Measurements from ENCODE around the gene PTCRA.
"Not testable (repeated sequence)": the region's sequence is repeated elsewhere in the genome, so short reads cannot be mapped to it uniquely, and the experiment has no call there.

PTCRA gene

GRCh38 chr6:42940493-42941045, 24.7 kb downstream of the PTCRA start:
- DNase-seq (ENCODE audit: low spot score): no peak

DNA sequence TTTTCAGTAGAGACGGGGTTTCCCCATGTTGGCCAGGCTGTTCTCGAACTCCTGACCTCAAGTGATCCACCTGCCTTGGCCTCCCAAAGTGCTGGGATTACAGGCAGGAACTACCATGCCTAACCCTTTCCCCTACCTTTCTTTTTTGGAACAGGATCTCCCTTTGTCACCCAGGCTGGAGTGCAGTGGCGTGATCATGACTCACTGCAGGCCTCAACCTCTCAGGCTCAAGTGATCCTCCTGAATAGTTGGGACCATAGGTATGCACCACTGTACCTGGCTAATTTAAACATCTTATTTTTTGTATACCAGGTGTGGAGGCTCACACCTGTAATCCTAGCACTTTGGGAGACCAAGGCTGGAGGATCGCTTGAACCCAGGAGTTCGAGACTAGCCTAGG, 25.5 kb downstream of the PTCRA start:
- DNase-seq (ENCODE audit: low spot score): not testable (repeated sequence)

DNA sequence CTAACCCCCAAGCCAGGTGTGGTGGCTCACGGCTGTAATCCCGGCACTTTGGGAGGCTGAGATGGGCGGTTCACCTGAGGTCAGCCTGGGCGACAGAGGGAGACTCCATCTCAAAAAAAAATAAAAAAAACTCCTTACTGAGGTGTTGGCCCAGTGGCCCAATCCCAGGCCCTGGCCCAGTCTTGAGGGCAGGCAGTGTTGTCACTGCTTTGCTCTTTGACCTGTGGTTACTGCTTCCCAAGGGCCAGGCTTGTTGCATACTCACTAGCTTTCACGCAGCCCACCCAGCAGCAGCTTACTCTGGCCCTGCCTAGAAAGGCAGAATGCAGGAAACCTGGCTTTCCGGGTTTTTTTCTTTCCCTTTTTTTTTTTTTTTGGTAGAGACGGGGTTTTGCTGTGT, 26.6 kb downstream of the PTCRA start:
- no peak for DNase-seq (ENCODE audit: low spot score)

DNA sequence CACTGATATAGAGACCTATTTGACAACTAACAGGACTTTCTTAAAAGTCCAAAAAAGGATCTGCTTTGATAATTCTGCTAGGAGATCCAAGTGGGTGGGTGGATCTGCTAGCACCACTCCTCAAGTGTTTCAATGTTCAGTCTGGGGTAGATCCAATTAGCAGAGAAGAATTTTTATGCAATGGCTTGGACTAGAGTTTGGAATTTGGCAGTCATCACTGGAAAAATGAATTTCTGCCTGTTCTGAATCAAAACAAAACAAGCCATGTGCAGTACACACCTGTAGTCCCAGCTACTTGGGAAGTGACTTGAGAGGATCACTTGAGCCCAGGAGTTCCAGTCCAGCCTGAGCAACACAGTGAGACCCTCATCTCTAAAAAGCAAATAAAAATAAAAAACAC, 32.1 kb downstream of the PTCRA start:
- DNase-seq (ENCODE audit: low spot score): no peak

- DNase-seq (ENCODE audit: low spot score): no peak
These were observed 36.5 kb downstream of the PTCRA start for GRCh38 chr6:42952389-42952788.

- not testable (repeated sequence) for DNase-seq (ENCODE audit: low spot score)
These were observed 38.6 kb downstream of the PTCRA start for GRCh38 chr6:42954405-42954804.

DNA sequence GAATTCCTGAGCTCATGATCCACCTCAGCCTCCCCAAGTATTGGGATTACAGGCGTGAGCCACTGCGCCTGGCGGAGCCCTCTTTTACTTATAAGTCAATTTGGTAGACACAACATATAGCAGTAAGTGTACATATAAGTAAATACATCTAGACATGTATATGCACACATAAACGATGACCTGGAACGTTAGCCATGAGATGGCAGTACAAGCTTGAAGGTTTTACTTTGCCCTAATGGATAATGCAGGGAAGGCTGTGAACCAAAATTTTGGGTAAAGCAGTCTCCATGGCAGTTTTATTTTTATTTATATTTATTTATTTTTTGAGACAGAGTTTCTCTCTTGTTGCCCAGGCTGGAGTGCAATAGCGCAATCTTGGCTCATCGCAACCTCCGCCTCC, 42.3 kb downstream of the PTCRA start:
- DNase-seq (ENCODE audit: low spot score): no peak

GRCh38 chr6:42959917-42960242, 44.0 kb downstream of the PTCRA start:
- no peak for DNase-seq (ENCODE audit: low spot score)

- no peak for DNase-seq (ENCODE audit: low spot score)
These were observed 44.6 kb downstream of the PTCRA start, which contains the start of gene GNMT for GRCh38 chr6:42960243-42961019. TSS of gene GNMT (plus strand) at chr6:42960754. CDS start at chr6:42960768, 14 bp downstream.

- no peak for DNase-seq (ENCODE audit: low spot score)
These were observed 45.2 kb downstream of the PTCRA start for GRCh38 chr6:42961020-42961470.

DNA sequence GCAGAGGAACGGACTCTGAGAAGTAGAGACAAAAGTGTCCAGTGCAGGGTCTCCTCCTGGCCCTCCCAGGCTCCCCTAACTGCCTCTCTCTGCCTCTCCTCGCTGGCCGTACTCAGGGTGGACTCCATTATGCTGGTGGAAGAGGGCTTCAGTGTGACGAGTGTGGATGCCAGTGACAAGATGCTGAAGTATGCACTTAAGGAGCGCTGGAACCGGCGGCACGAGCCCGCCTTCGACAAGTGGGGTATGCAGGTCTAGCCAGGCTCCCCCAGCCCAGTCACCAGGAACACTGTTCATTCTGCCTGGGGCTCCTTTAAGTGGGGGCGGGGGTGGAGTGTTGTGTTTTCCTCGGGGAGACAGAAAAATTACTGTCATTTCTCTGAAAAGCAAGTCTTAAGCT, 46.2 kb downstream of the PTCRA start:
- DNase-seq (ENCODE audit: low spot score): no peak

GRCh38 chr6:42962502-42963178, 46.8 kb downstream of the PTCRA start:
- no peak for DNase-seq (ENCODE audit: low spot score)

GRCh38 chr6:42963179-42963854, 47.5 kb downstream of the PTCRA start:
- DNase-seq (ENCODE audit: low spot score): no peak

DNA sequence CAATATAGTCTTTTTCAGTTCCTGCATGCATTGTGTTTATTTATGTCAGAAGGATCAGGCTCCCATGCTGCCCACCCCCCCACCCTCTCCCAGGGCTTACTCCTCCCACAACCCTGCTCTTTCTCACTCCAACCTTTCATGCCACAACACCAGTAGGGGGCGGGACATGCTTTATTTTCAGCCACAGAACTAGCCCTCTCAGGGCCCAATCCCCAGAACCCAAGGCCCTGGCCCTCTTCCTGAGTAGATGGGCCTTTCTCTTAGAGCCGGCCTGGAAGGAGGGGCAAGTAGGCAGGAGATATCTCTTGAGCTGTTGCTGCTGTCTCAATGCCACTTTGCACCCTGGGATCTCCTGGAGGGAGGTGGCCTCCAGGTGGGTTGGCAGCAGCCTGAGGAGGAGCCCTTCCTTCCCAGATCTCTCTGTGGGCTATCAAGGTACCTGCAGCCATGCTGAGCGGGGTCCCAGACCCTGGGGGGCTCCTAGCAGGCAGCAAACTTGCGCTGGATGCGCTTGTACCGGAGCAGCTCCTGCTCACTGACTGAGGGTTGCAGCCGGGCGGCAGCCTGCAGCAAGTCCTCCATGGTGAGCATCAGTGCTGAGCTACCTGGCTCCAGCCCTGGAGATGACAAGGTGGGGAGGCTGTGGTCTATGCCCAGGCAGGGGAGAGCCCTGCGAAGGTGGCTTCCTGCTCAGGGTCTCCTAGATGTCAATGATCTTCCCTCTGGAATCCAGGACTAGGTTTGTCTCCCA, 48.2 kb downstream of the PTCRA start:
- peak; percentile 75 for DNase-seq (ENCODE audit: low spot score)

GRCh38 chr6:42966571-42966970, 50.7 kb downstream of the PTCRA start:
- no peak for DNase-seq (ENCODE audit: low spot score)

GRCh38 chr6:42967228-42967627, 51.4 kb downstream of the PTCRA start:
- no peak for DNase-seq (ENCODE audit: low spot score)

GRCh38 chr6:42968126-42968701, 52.4 kb downstream of the PTCRA start:
- no peak for DNase-seq (ENCODE audit: low spot score)

GRCh38 chr6:42968783-42969182, 52.9 kb downstream of the PTCRA start:
- no peak for DNase-seq (ENCODE audit: low spot score)

DNA sequence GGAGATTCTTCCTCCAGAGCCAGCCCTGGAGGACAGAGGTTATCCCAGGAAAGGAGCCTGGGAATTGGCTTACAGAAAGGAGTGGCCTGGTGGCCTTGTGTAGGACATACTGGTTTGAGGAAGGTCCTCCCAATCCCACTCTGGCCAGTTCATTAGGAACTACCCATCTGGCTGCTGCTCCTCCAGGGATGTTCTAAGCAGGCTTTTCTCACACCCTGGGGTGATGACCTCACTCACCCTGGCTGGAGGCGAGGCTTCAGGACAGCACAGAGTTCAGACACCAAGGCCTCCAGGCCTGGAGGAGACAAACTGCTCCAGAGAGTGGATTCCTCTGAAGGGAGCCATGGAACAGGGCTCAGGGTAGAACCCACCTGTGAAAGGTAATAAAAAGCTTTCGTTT, 53.6 kb downstream of the PTCRA start:
- no peak for DNase-seq (ENCODE audit: low spot score)

GRCh38 chr6:42969934-42970333, 54.1 kb downstream of the PTCRA start:
- no peak for DNase-seq (ENCODE audit: low spot score)

DNA sequence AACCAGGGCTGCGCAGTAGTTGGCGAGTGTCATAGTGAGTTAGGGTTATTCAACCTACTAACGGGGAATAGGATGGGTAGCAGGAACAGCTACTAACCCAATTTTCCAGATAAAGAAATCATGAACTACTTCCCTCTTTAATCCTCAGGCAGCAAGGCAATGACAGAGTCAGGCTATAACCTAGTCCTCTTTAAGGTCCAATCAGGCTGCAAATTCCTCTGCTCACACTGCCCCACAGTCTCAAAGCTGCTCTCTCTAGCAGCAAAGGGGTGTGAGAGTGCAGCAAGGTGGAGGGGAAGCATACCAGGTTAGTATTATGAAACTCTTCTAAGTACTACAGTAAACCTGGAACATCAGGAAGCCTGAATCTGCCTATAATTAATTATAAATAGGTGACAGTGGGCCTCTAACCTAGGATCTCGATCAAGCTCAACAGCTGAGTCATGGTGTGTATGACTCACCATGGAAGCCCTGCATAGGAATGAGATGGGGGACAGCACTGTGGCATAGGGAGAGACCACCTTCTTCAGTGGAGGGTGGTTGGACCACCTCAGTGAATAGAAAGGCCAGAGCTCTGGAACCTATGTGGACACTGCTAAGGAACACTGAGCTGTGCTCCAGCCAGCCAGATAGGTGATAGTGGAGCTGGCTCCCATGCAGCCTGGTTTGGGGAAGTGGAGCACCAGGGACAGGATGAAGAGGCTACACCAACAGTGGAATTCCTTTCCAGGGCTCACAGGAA, 55.2 kb downstream of the PTCRA start:
- no peak for DNase-seq (ENCODE audit: low spot score)

Measured in NAMALWA (cell line).